GM15510 (cell line): ENCODE results near the gene MYL10.

ENCODE experiments used
- POLR2A ChIP-seq: IDR thresholded peaks from 3 replicates; pipeline ENCODE4 v1.6.1; 2011; ENCODE audit warnings: borderline replicate concordance; ENCODE audit not compliant: insufficient read length; ENCODE audit errors: extremely low read depth

MYL10 gene

GRCh38 chr7:101631224-101631714, 2.2 kb upstream of the MYL10 start:
- no peak for TF ChIP-seq POLR2A

GRCh38 chr7:101630591-101630990, 1.5 kb upstream of the MYL10 start:
- no peak for TF ChIP-seq POLR2A

DNA sequence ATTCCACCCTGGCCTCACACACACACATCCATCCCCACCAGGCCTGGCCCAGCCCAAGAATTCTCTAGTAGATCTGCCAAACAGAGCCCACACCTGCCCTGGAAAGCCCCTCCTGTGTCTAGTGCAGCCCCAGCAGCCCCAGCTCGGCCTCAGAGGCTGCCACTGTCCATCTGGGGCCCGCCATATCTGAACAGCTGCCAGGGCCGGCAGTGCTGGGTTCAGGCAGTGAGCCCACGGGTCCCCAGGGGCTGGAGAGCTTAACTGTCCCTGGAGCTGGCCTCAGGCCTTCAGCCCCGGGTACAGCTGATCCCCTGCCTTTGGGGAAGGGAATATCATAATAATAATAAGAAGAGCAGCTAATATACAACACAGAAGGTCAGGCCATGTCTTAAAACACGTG, 574 bp downstream of the MYL10 start:
- no peak for TF ChIP-seq POLR2A

DNA sequence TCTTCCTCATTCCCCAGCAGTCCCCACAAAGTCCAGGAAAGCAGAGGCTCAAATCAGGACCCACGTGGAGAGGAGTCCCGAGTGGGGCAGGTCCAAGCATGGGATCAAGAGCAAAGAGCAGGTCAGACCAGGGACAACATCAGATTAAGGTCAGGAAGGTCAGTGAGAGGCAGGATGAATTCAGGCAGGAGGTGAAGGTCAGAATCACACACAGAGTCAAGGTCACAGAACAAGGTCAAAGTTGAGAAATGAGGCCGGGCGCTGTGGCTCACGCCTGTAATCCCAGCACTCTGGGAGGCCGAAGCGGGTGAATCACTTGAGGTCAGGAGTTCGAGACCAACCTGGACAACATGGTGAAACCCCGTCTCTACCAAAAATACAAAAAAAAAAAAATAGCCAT, 2.3 kb downstream of the MYL10 start:
- TF ChIP-seq POLR2A, result no peak

GRCh38 chr7:101626069-101626671, 2.9 kb downstream of the MYL10 start:
- TF ChIP-seq POLR2A, result no peak

DNA sequence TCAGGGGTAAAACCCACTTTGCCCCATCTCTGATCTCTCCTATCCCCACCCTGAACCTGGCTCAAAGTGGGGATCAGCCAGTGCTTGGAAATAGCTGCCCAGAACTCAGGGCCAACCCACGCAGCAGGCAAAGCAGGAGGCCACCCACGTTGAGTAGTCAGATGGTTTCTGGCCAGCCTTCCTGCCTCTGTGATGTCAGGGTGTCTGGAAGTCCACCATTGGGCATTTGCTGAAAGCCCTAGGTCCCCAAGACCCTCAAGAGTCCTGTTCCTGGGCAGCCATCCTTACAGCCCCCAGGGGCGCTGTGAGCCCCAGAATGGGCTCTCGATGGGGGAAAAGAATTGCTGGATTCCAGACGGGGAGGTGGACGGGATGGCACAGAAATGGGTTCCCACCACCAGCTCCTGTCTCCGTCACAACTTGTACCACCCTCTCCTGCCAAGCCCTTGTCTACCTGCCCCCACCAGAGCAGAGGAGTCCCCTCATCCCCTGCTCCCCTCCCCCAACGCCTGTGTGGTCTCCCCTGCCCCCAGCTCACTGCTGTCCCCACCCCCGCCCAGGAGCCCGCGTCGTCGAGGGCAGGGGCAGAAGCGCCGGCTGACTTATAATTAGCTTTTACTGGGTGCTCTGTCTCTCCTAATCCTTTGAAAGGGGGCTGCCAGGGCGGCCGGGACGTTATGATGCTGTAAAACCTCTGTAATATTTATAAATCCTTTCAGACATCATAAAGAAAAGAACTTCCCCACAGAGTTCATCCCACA, 3.9 kb downstream of the MYL10 start:
- no peak for TF ChIP-seq POLR2A

- TF ChIP-seq POLR2A, result no peak
Measured at GRCh38 chr7:101624246-101625001, 4.7 kb downstream of the MYL10 start.

GRCh38 chr7:101622609-101623173, 6.4 kb downstream of the MYL10 start:
- no peak for TF ChIP-seq POLR2A

DNA sequence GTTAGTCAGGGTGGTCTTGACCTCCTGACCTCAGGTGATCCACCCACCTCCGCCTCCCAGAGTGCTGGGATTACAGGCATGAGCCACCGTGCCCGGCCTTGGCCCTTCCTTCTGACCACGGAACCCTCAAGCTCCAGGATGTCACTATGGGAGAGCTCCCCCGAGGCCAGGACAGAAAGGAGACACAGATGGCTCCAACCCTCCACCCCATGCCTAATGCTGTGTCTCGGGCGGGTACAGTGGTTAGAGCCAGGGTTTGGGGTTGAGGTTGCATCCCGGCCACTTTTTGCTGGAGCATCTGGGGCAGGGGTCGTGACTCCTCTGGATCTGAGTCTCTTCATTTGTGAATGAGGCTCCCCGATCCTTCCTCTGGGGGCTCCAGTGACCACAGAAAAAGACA, 8.1 kb downstream of the MYL10 start:
- TF ChIP-seq POLR2A, result no peak

- no peak for TF ChIP-seq POLR2A
Measured at GRCh38 chr7:101620395-101620794, 8.7 kb downstream of the MYL10 start.

DNA sequence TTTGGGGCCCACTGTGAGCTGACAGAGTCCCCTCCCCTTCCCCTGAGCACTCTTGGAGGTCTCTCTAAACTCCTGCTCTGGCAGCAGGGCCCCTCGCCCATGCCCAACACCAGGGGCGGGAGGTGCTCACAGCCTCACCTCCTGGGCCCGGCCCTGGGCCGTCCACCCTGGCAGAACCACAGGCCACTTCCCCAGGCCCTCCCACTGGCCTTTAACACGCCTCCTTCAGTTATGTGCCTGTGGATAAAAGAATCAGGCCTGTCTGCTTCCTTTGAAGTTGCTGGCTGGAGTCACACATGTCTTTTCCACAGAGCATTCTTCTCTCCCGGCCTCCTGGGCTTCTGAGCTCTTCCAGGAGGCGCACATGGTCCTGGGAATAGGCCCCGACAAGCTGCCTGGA, 10.2 kb downstream of the MYL10 start:
- no peak for TF ChIP-seq POLR2A

- TF ChIP-seq POLR2A, result no peak
Measured at GRCh38 chr7:101618207-101618839, 10.8 kb downstream of the MYL10 start.

- no peak for TF ChIP-seq POLR2A
Measured at GRCh38 chr7:101617451-101618206, 11.5 kb downstream of the MYL10 start.

- TF ChIP-seq POLR2A, result no peak
Measured at GRCh38 chr7:101615446-101615845, 13.7 kb downstream of the MYL10 start.
